Measurements from ENCODE around the gene R3HDM2. TPM values are rescaled to one million over a fixed set of nuclear protein-coding genes. Genes with fewer than 3 reads are reported as not detected.

R3HDM2 gene
- total and polyA plus RNA-seq, 2 of the 13 experiments (the other 11 are each of a cell fraction or from before 2014, with no cell fraction given): 11.1 to 23.5 TPM

- intact Hi-C loops (cut with micrococcal nuclease; ENCODE audit: unreplicated experiment): no loop called here
- no TSS peak for BruUV-seq (replicated peaks)
- POLR2A ChIA-PET: no interaction called here
- FAIRE-seq: no peak
- H3K36me3 ChIP-seq (replicated peaks in 1 of 2; ENCODE audit: control insufficient read depth in 1 of 2, insufficient read depth in 2 of 2, low read length in 2 of 2): no peaks in the 10 kb centered on the region
- in situ Hi-C loops (cut with HindIII; ENCODE audit: extremely low pct_ligation_motif_present, low pct_unique_long_range_greater_than_20kb): no loop called here
- no peak overlapping the region for H2AFZ ChIP-seq (ENCODE audit: low read length)
- CTCF ChIA-PET (ENCODE audit: low intra/inter-chr PET ratio, low total read pairs): no interaction called here
- no peak overlapping the region for H3K4me2 ChIP-seq (ENCODE audit: low read depth, low read length)
- ATAC-seq: peak; percentile 9; the same call in 2 of the 3 replicates
- no peak for DNase-seq (ENCODE audit: low spot score)
- H3K9me3 ChIP-seq (ENCODE audit: low read length): no peaks in the 10 kb centered on the region
- H3K27me3 ChIP-seq (ENCODE audit: control insufficient read depth in 1 of 2, insufficient read depth in 2 of 2, low read length in 2 of 2): peaks cover 8 to 62% of the 10 kb centered on the region in 2 experiments
- no peak overlapping the region for H3K9ac ChIP-seq (ENCODE audit: insufficient read depth, low read depth, low read length)
- H3K27ac ChIP-seq (ENCODE audit: extremely low read length, insufficient read depth, low read length): no peak overlapping the region
- TF ChIP-seq TGIF2 (CRISPR knock-in tag; IDR thresholded peaks at IDR 0.05): no peak
- no peak for TF ChIP-seq SAFB2 (CRISPR knock-in tag; IDR thresholded peaks at IDR 0.05; ENCODE audit: borderline replicate concordance, low read depth)
- no peak for TF ChIP-seq RFXANK (CRISPR knock-in tag; IDR thresholded peaks at IDR 0.05)
- no peak for TF ChIP-seq ZNF3 (CRISPR knock-in tag; IDR thresholded peaks at IDR 0.05)
- TF ChIP-seq ZNF570 (CRISPR knock-in tag; IDR thresholded peaks at IDR 0.05; ENCODE audit: borderline replicate concordance): no peak
- no peak for TF ChIP-seq EZH2 (conservative IDR thresholded peaks at IDR 0.05; ENCODE audit: low read depth, low read length)
- no peak for TF ChIP-seq REL (CRISPR knock-in tag; conservative IDR thresholded peaks at IDR 0.05)
- TF ChIP-seq FLYWCH1 (CRISPR knock-in tag; IDR thresholded peaks at IDR 0.05): no peak
- TF ChIP-seq GLI4 (CRISPR knock-in tag; IDR thresholded peaks at IDR 0.05; ENCODE audit: borderline replicate concordance): no peak
- no peak for TF ChIP-seq ZNF10 (CRISPR knock-in tag; IDR thresholded peaks at IDR 0.05; ENCODE audit: borderline replicate concordance, low read depth)
- no peak for TF ChIP-seq HINFP (CRISPR knock-in tag; IDR thresholded peaks at IDR 0.05; ENCODE audit: low read depth)
- TF ChIP-seq ZSCAN21 (CRISPR knock-in tag; IDR thresholded peaks at IDR 0.05; ENCODE audit: borderline replicate concordance): no peak
- TF ChIP-seq SALL2 (CRISPR knock-in tag; IDR thresholded peaks at IDR 0.05): no peak
- no peak for TF ChIP-seq RFX3 (CRISPR knock-in tag; IDR thresholded peaks at IDR 0.05)
- TF ChIP-seq ZZZ3 (CRISPR knock-in tag; IDR thresholded peaks at IDR 0.05; ENCODE audit: borderline replicate concordance): no peak
- TF ChIP-seq MAF1 (CRISPR knock-in tag; IDR thresholded peaks at IDR 0.05; ENCODE audit: borderline replicate concordance): no peak
- H3K4me3 ChIP-seq (replicated peaks in 1 of 3; ENCODE audit: insufficient read depth in 1 of 3, low read depth in 2 of 3, low read length in 3 of 3): no peak overlapping the region
- H3K79me2 ChIP-seq (ENCODE audit: insufficient read depth, low read length): no peaks in the 10 kb centered on the region
- peaks cover 35% of the 10 kb centered on the region for H3K4me1 ChIP-seq (ENCODE audit: insufficient read depth, low read length)
- 45% methylated on average over 10 of the region's 10 CpGs for WGBS (ENCODE audit: low lambda C conversion rate)
- no peaks in the 10 kb centered on the region for H4K20me1 ChIP-seq (ENCODE audit: insufficient read depth, low read length)
Observed at GRCh38 chr12:57479043-57479375, 48.2 kb upstream of the R3HDM2 start.
